SK-N-SH (cell line): ENCODE data around the gene MCM3AP.

ENCODE experiments used
- CHD2 ChIP-seq: fragments of 150-350 bp; IDR thresholded peaks from 2 replicates; pipeline ENCODE4 v1.6.1; 2018; ENCODE audit warnings: low read length; ENCODE audit not compliant: partially characterized antibody
- CTCF ChIP-seq: fragments of 200-600 bp; sonication (generic); IDR thresholded peaks from 2 replicates; pipeline ENCODE4 v1.6.1; 2017; ENCODE audit warnings: antibody characterized with exemption, mild to moderate bottlenecking, moderate library complexity
- EZH2phosphoT487 ChIP-seq: fragments of 200-600 bp; sonication (generic); IDR thresholded peaks from 2 replicates; pipeline ENCODE4 v1.6.1; 2017; ENCODE audit warnings: low read depth, mixed run types, mild to moderate bottlenecking, antibody characterized with exemption, moderate library complexity, borderline replicate concordance
- GABPA ChIP-seq: IDR thresholded peaks from 2 replicates; pipeline ENCODE4 v1.4.0; 2012; ENCODE audit warnings: low read depth, mild to moderate bottlenecking
- JUND ChIP-seq: IDR thresholded peaks from 2 replicates; pipeline ENCODE4 v1.4.0; 2012
- RCOR1 ChIP-seq: fragments of 150-350 bp; IDR thresholded peaks from 2 replicates; pipeline ENCODE4 v1.6.1; 2017; ENCODE audit warnings: antibody characterized with exemption, low read length
- RFX5 ChIP-seq: IDR thresholded peaks from 2 replicates; pipeline ENCODE4 v1.6.1; 2012; ENCODE audit warnings: mild to moderate bottlenecking, improper control_type of control experiment, low read length
- SIN3A ChIP-seq: IDR thresholded peaks from 2 replicates; pipeline ENCODE4 v1.6.1; 2012; ENCODE audit warnings: low read depth, mild to moderate bottlenecking, low read length, moderate library complexity, borderline replicate concordance
- USF2 ChIP-seq: fragments of 150-350 bp; IDR thresholded peaks from 2 replicates; pipeline ENCODE4 v1.6.1; 2017; ENCODE audit warnings: antibody characterized with exemption, low read length, low read depth, borderline replicate concordance

- no peak for TF ChIP-seq SIN3A
- TF ChIP-seq EZH2phosphoT487, result no peak
- TF ChIP-seq CTCF, result no peak
- no peak for TF ChIP-seq USF2
- TF ChIP-seq JUND, result no peak
- TF ChIP-seq RCOR1, result no peak
- TF ChIP-seq RFX5, result no peak
- no peak for TF ChIP-seq GABPA
- no peak for TF ChIP-seq CHD2
Observed at GRCh38 chr21:46284733-46285132, 678 bp downstream of the MCM3AP start.
